Measurements from ENCODE around the gene TRIOBP.

DNA sequence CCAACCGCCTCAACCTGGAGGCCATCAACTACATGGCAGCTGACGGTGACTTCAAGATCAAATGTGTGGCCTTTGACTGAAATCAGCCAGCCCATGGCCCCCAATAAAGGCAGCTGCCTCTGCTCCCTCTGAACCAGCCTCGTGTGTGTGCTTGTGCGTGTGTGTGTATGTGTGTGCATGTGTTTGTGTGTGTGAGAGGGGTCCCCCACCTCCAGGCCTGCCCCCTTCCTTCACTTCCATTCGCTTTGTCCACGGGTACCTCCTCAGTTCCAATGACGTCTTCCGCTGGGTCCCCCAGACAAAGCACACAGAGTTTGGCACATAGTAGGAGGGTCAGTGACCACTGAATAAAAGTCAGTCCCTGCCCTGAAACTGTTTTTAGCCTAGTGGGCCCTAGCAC, 17.2 kb upstream of the TRIOBP start:
- TF ChIP-seq POLR2AphosphoS5 (IDR thresholded peaks at IDR 0.05; ENCODE audit: low read depth, low read length), result no peak
- no peak for TF ChIP-seq FOXP2 (optimal IDR thresholded peaks at IDR 0.05; ENCODE audit: borderline replicate concordance, extremely low read depth, extremely low read length, insufficient read depth)
- TF ChIP-seq TAF1 (IDR thresholded peaks at IDR 0.05; ENCODE audit: borderline replicate concordance, insufficient read depth, low read length), result no peak
- TF ChIP-seq, protein P1, sequence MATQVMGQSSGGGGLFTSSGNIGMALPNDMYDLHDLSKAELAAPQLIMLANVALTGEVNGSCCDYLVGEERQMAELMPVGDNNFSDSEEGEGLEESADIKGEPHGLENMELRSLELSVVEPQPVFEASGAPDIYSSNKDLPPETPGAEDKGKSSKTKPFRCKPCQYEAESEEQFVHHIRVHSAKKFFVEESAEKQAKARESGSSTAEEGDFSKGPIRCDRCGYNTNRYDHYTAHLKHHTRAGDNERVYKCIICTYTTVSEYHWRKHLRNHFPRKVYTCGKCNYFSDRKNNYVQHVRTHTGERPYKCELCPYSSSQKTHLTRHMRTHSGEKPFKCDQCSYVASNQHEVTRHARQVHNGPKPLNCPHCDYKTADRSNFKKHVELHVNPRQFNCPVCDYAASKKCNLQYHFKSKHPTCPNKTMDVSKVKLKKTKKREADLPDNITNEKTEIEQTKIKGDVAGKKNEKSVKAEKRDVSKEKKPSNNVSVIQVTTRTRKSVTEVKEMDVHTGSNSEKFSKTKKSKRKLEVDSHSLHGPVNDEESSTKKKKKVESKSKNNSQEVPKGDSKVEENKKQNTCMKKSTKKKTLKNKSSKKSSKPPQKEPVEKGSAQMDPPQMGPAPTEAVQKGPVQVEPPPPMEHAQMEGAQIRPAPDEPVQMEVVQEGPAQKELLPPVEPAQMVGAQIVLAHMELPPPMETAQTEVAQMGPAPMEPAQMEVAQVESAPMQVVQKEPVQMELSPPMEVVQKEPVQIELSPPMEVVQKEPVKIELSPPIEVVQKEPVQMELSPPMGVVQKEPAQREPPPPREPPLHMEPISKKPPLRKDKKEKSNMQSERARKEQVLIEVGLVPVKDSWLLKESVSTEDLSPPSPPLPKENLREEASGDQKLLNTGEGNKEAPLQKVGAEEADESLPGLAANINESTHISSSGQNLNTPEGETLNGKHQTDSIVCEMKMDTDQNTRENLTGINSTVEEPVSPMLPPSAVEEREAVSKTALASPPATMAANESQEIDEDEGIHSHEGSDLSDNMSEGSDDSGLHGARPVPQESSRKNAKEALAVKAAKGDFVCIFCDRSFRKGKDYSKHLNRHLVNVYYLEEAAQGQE (IDR thresholded peaks at IDR 0.05; ENCODE audit: insufficient read depth in 1 of 2, low read depth in 2 of 2, low read length in 2 of 2), result no peak
- TF ChIP-seq SIN3A (IDR thresholded peaks at IDR 0.05; ENCODE audit: borderline replicate concordance, insufficient read depth, low read length), result no peak
